ENCODE measurements around the gene GABRG3. TPM values are rescaled to one million over a fixed set of nuclear protein-coding genes. Genes with fewer than 3 reads are reported as not detected.

Gene GABRG3
- total and polyA plus RNA-seq, 2 of the 4 experiments (the other 2 are of a cell fraction): not detected

DNA sequence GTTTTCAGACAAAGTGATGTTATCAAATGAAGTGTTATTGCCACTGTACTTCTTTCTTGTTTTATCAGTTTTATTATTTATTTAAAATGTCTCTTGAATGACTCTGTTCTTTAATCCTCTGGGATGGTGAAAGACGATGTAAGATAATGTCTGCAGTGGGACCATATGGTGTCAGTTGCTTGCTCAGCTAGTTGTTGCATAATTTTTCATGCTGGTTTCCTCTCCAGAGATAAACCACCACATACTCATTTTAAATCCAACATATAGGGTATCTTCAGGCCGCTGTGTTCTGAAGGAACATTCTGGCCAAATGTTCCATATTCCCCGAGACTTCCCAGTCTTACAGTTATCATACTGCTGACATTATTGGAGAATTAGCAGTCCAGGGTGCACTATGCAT lies 75.9 kb downstream of the GABRG3 start:
- H3K4me2 ChIP-seq (ENCODE audit: low read depth, low read length): no peak overlapping the region
- H3K27me3 ChIP-seq (ENCODE audit: control insufficient read depth, insufficient read depth, low read length): no peaks in the 10 kb centered on the region
- H4K20me1 ChIP-seq (ENCODE audit: insufficient read depth, low read length): no peaks in the 10 kb centered on the region
- no peak overlapping the region for H2AFZ ChIP-seq (replicated peaks; ENCODE audit: low read length, poor library complexity)
- no peaks in the 10 kb centered on the region for H3K79me1 ChIP-seq (ENCODE audit: low read depth in 1 of 2, low read length in 2 of 2)
- no CpG with 5 or more reads among the region's 3 CpGs for WGBS, 2 experiments (ENCODE audit: extremely low coverage in 2 of 2, insufficient read length in 1 of 2)
- H3K9me3 ChIP-seq (ENCODE audit: control insufficient read depth, insufficient read depth, low read length): peaks cover 16% of the 10 kb centered on the region
- H4K5ac ChIP-seq (ENCODE audit: low read depth, low read length): no peak overlapping the region
- in situ Hi-C loops (cut with MboI; ENCODE audit: low sequenced_read_pairs) (no loop called here), dilution Hi-C loops (cut with HindIII; ENCODE audit: low sequenced_read_pairs, unreplicated experiment) (no loop called here), intact Hi-C loops (cut with micrococcal nuclease) (no loop called here)
- no peak overlapping the region for H4K91ac ChIP-seq (ENCODE audit: insufficient read depth, low read depth, low read length)
- no peak overlapping the region for H2BK15ac ChIP-seq (ENCODE audit: low read depth, low read length)
- no peak overlapping the region for H2AK5ac ChIP-seq (ENCODE audit: low read depth, low read length)
- H2AK9ac ChIP-seq (replicated peaks; ENCODE audit: low read depth, low read length, poor library complexity): no peak overlapping the region
- no peak overlapping the region for H2BK120ac ChIP-seq (ENCODE audit: low read depth, low read length)
- H3K27ac ChIP-seq (ENCODE audit: insufficient read depth, low read length): no peak overlapping the region
- H2BK5ac ChIP-seq (ENCODE audit: low read depth, low read length, poor library complexity, severe bottlenecking): no peak overlapping the region
- no peak overlapping the region for H3K18ac ChIP-seq (ENCODE audit: low read depth, low read length)
- H3K4me3 ChIP-seq (ENCODE audit: insufficient read depth, low read depth, low read length): no peak overlapping the region
- H2BK20ac ChIP-seq (ENCODE audit: low read depth, low read length): no peak overlapping the region
- H3K4me1 ChIP-seq (ENCODE audit: control insufficient read depth, insufficient read depth, low read length): no peaks in the 10 kb centered on the region
- no peaks in the 10 kb centered on the region for H3K36me3 ChIP-seq (ENCODE audit: control insufficient read depth, insufficient read depth, low read length)
- no peak overlapping the region for H4K8ac ChIP-seq (ENCODE audit: low read depth in 2 of 2, low read length in 2 of 2)
- no TSS peak for BruUV-seq (replicated peaks)
- TF ChIP-seq BHLHE40 (IDR thresholded peaks at IDR 0.05; ENCODE audit: low read depth, low read length) (no peak), MXI1 (IDR thresholded peaks at IDR 0.05; ENCODE audit: borderline replicate concordance, low read depth, low read length) (no peak), SMC3 (IDR thresholded peaks at IDR 0.05; ENCODE audit: low read depth, low read length) (no peak), POLR2A (IDR thresholded peaks at IDR 0.05; ENCODE audit: low read depth, low read length) (no peak), MAFK (IDR thresholded peaks at IDR 0.05; ENCODE audit: low read depth, low read length) (no peak), RAD21 (IDR thresholded peaks at IDR 0.05; ENCODE audit: low read length) (no peak), RFX5 (IDR thresholded peaks at IDR 0.05; ENCODE audit: low read depth, low read length) (no peak), CEBPB (IDR thresholded peaks at IDR 0.05; ENCODE audit: low read depth, low read length) (no peak), FOS (IDR thresholded peaks at IDR 0.05; ENCODE audit: low read depth, low read length) (no peak), MAZ (IDR thresholded peaks at IDR 0.05; ENCODE audit: borderline replicate concordance, low read depth, low read length) (no peak), CHD1 (IDR thresholded peaks at IDR 0.05; ENCODE audit: low read depth, low read length) (no peak), NFE2L2 (IDR thresholded peaks at IDR 0.05; ENCODE audit: low read depth, low read length) (no peak), RCOR1 (IDR thresholded peaks at IDR 0.05; ENCODE audit: insufficient replicate concordance, low read length) (no peak)
- TF ChIP-seq, protein P1, sequence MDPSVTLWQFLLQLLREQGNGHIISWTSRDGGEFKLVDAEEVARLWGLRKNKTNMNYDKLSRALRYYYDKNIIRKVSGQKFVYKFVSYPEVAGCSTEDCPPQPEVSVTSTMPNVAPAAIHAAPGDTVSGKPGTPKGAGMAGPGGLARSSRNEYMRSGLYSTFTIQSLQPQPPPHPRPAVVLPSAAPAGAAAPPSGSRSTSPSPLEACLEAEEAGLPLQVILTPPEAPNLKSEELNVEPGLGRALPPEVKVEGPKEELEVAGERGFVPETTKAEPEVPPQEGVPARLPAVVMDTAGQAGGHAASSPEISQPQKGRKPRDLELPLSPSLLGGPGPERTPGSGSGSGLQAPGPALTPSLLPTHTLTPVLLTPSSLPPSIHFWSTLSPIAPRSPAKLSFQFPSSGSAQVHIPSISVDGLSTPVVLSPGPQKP (IDR thresholded peaks at IDR 0.05; ENCODE audit: borderline replicate concordance, low read depth, low read length): no peak
- TF ChIP-seq, protein P2, sequence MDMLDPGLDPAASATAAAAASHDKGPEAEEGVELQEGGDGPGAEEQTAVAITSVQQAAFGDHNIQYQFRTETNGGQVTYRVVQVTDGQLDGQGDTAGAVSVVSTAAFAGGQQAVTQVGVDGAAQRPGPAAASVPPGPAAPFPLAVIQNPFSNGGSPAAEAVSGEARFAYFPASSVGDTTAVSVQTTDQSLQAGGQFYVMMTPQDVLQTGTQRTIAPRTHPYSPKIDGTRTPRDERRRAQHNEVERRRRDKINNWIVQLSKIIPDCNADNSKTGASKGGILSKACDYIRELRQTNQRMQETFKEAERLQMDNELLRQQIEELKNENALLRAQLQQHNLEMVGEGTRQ (IDR thresholded peaks at IDR 0.05; ENCODE audit: low read depth, low read length): no peak
- TF ChIP-seq, protein P3, sequence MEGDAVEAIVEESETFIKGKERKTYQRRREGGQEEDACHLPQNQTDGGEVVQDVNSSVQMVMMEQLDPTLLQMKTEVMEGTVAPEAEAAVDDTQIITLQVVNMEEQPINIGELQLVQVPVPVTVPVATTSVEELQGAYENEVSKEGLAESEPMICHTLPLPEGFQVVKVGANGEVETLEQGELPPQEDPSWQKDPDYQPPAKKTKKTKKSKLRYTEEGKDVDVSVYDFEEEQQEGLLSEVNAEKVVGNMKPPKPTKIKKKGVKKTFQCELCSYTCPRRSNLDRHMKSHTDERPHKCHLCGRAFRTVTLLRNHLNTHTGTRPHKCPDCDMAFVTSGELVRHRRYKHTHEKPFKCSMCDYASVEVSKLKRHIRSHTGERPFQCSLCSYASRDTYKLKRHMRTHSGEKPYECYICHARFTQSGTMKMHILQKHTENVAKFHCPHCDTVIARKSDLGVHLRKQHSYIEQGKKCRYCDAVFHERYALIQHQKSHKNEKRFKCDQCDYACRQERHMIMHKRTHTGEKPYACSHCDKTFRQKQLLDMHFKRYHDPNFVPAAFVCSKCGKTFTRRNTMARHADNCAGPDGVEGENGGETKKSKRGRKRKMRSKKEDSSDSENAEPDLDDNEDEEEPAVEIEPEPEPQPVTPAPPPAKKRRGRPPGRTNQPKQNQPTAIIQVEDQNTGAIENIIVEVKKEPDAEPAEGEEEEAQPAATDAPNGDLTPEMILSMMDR (conservative IDR thresholded peaks at IDR 0.05; ENCODE audit: low read depth, low read length): no peak
- no peak for DNase-seq
- H3K56ac ChIP-seq (ENCODE audit: extremely low read depth, insufficient read depth, low read length): no peak overlapping the region
- ChIA-PET POLR2A (ENCODE audit: unreplicated experiment) (no interaction called here), CTCF (no interaction called here)
- H3K4ac ChIP-seq (ENCODE audit: low read depth, low read length): no peak overlapping the region
- H3K14ac ChIP-seq (replicated peaks; ENCODE audit: low read depth, low read length): no peak overlapping the region
- H3K9ac ChIP-seq (ENCODE audit: low read depth, low read length): no peak overlapping the region
- ATAC-seq (ENCODE audit: low read depth): no peak
- H3K9me1 ChIP-seq (ENCODE audit: insufficient read depth, low read length): no peaks in the 10 kb centered on the region
- no peak overlapping the region for H3K23ac ChIP-seq (ENCODE audit: low read depth, low read length)

Data from IMR-90 (cell line).